Activated naive CD4-positive, alpha-beta T cell treated with anti-CD3 and anti-CD28 coated beads, Interleukin-2, amount 10 ng/mL, durations not matched to agents 7 days and 5 days (primary cell): Measurements from ENCODE around the gene SRR.

Experiments
- CTCF ChIA-PET: fragments of 350-600 bp; sonication (Branson Sonifier 250); formaldehyde crosslinking; loops from one replicate; lab custom pipeline; 2021; ENCODE audit warnings: antibody characterized with exemption; lab: Charles Lee
- DNase-seq: peaks from one replicate; pipeline ENCODE4 v3.0.0-alpha.2; 2020
- H3K27ac Mint-ChIP-seq: one replicate; pipeline ENCODE4 v1.8.0; 2021; ENCODE audit warnings: mild to moderate bottlenecking, moderate library complexity, mixed read lengths
- H3K27me3 Mint-ChIP-seq: one replicate; pipeline ENCODE4 v1.8.0; 2021; ENCODE audit warnings: mild to moderate bottlenecking, mixed read lengths
- H3K36me3 Mint-ChIP-seq: one replicate; pipeline ENCODE4 v1.8.0; 2021; ENCODE audit warnings: mixed read lengths
- H3K4me1 Mint-ChIP-seq: one replicate; pipeline ENCODE4 v1.8.0; 2021; ENCODE audit warnings: mixed read lengths
- H3K4me3 Mint-ChIP-seq: one replicate; pipeline ENCODE4 v1.8.0; 2021; ENCODE audit warnings: mild to moderate bottlenecking, moderate library complexity, mixed read lengths
- H3K9me3 Mint-ChIP-seq: one replicate; pipeline ENCODE4 v1.8.0; 2021; ENCODE audit warnings: mixed read lengths

Gene SRR

GRCh38 chr17:2274414-2274813 lies 29.3 kb upstream of the SRR start:
- no peak overlapping the region for H3K4me3 Mint-ChIP-seq
- DNase-seq: no peak

GRCh38 chr17:2275722-2276121 lies 28.0 kb upstream of the SRR start:
- Mint-ChIP-seq H3K9me3 (no peaks in the 10 kb centered on the region), H3K4me1 (peaks cover 83% of the 10 kb centered on the region), H3K27ac (peak overlapping the region; percentile 85), H3K27me3 (no peaks in the 10 kb centered on the region), H3K4me3 (peak overlapping the region; percentile 21), H3K36me3 (peaks cover 61% of the 10 kb centered on the region)
- peak; percentile 55 for DNase-seq
- CTCF ChIA-PET: interaction anchor here (0.9 to 2.0 kb wide), 7 partner anchors 9 to 221 kb away, joined by 3 to 8 read pairs (median 4); partner anchors contain the start of gene HIC1

More at GRCh38 chr17:2274414-2274813, 29.3 kb upstream of the SRR start:
- Mint-ChIP-seq H3K4me1 (peaks cover 85% of the 10 kb centered on the region), H3K27me3 (no peaks in the 10 kb centered on the region), H3K9me3 (no peaks in the 10 kb centered on the region), H3K27ac (no peak overlapping the region), H3K36me3 (peaks cover 64% of the 10 kb centered on the region)
- CTCF ChIA-PET: no interaction called here

- Mint-ChIP-seq H3K9me3 (no peaks in the 10 kb centered on the region), H3K4me1 (peaks cover 85% of the 10 kb centered on the region), H3K4me3 (no peak overlapping the region), H3K27ac (no peak overlapping the region), H3K27me3 (no peaks in the 10 kb centered on the region), H3K36me3 (peaks cover 65% of the 10 kb centered on the region)
- DNase-seq: no peak
- CTCF ChIA-PET: interaction anchor here (1.9 to 2.0 kb wide), 2 partner anchors 13 to 220 kb away, joined by 5 to 8 read pairs; no protein-coding TSS in a partner anchor
Measured at GRCh38 chr17:2277429-2278170, 26.1 kb upstream of the SRR start.

DNA sequence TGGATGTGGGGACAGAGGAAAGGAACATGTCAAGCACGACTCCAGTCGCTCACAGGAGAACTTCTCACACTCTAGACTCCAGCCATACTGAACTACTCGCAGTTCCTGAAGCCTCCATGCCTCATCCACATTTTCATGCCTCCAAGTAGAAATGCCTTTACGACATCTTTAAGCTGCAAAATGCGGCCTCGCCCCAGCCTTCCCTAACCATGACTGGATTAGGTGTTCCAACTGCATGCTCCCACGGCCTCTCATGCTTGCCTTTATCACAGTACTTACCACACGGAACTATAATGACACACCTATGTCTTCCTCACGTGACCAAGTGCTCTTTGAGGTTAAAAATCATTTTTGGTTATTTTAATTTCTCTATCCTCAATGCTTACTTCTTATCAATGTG lies 24.0 kb upstream of the SRR start:
- DNase-seq: no peak
- peak overlapping the region; percentile 85 for H3K27ac Mint-ChIP-seq
- H3K36me3 Mint-ChIP-seq: peaks cover 62% of the 10 kb centered on the region
- H3K27me3 Mint-ChIP-seq: no peaks in the 10 kb centered on the region
- H3K9me3 Mint-ChIP-seq: no peaks in the 10 kb centered on the region
- CTCF ChIA-PET: interaction anchor here (1.2 to 7.5 kb wide), 6 partner anchors 13 to 224 kb away, joined by 3 to 86 read pairs (median 7); partner anchors contain the start of gene HIC1
- H3K4me1 Mint-ChIP-seq: peaks cover 75% of the 10 kb centered on the region
- H3K4me3 Mint-ChIP-seq: no peak overlapping the region

- Mint-ChIP-seq H3K9me3 (no peaks in the 10 kb centered on the region), H3K4me1 (peaks cover 53% of the 10 kb centered on the region), H3K27me3 (no peaks in the 10 kb centered on the region), H3K4me3 (no peak overlapping the region), H3K27ac (peak overlapping the region; percentile 75), H3K36me3 (peaks cover 58% of the 10 kb centered on the region)
- no peak for DNase-seq
- CTCF ChIA-PET: interaction anchor here (1.0 to 7.5 kb wide), 15 partner anchors 30 to 373 kb away, joined by 3 to 86 read pairs (median 5); partner anchors contain the start of gene HIC1
Measured at GRCh38 chr17:2282297-2282873, 21.4 kb upstream of the SRR start.

DNA sequence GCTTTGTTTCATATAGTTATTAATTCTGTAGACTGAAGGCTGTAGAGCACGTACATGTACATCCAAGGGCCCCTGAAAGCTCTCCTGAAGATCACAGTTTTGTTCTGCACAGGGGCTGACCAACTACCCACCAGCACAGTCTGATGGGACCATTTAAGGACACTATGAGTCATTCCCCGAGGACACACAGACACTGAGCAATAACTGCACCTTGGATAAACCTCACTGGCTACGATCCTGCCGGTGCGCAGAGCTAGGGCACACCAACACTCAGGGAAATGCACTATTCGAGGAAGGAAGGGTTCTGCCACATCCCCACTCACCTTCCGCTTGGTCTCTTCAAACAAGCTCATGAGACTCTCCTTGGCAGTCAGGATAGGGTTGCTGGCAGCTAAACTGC lies 20.4 kb upstream of the SRR start:
- Mint-ChIP-seq H3K36me3 (peaks cover 64% of the 10 kb centered on the region), H3K4me3 (no peak overlapping the region), H3K4me1 (peaks cover 48% of the 10 kb centered on the region), H3K27ac (no peak overlapping the region), H3K9me3 (no peaks in the 10 kb centered on the region), H3K27me3 (no peaks in the 10 kb centered on the region)
- CTCF ChIA-PET: interaction anchor here (1.0 to 7.5 kb wide), 13 partner anchors 31 to 374 kb away, joined by 3 to 86 read pairs (median 6); partner anchors contain the start of gene HIC1
- no peak for DNase-seq

- H3K36me3 Mint-ChIP-seq: peaks cover 56% of the 10 kb centered on the region
- CTCF ChIA-PET: no interaction called here
Measured at GRCh38 chr17:2289878-2290478, 13.8 kb upstream of the SRR start.

GRCh38 chr17:2292100-2292499 lies 11.7 kb upstream of the SRR start:
- no peak overlapping the region for H3K4me3 Mint-ChIP-seq
- H3K9me3 Mint-ChIP-seq: no peaks in the 10 kb centered on the region
- H3K27me3 Mint-ChIP-seq: no peaks in the 10 kb centered on the region
- no peak for DNase-seq
- H3K4me1 Mint-ChIP-seq: peaks cover 20% of the 10 kb centered on the region
- CTCF ChIA-PET: interaction anchor here (0.7 kb wide), 1 partner anchor 24 kb away, joined by 3 read pairs; no protein-coding TSS in a partner anchor
- H3K36me3 Mint-ChIP-seq: peaks cover 61% of the 10 kb centered on the region
- H3K27ac Mint-ChIP-seq: no peak overlapping the region

More at GRCh38 chr17:2289878-2290478, 13.8 kb upstream of the SRR start:
- Mint-ChIP-seq H3K4me1 (peaks cover 5% of the 10 kb centered on the region), H3K4me3 (no peak overlapping the region), H3K27me3 (no peaks in the 10 kb centered on the region), H3K9me3 (no peaks in the 10 kb centered on the region), H3K27ac (peak overlapping the region; percentile 56)
- DNase-seq: no peak

GRCh38 chr17:2295575-2295974 lies 8.2 kb upstream of the SRR start:
- Mint-ChIP-seq H3K27ac (no peak overlapping the region), H3K36me3 (peaks cover 67% of the 10 kb centered on the region)

GRCh38 chr17:2297023-2297422 lies 6.7 kb upstream of the SRR start:
- Mint-ChIP-seq H3K9me3 (no peaks in the 10 kb centered on the region), H3K27me3 (no peaks in the 10 kb centered on the region), H3K4me1 (peaks cover 58% of the 10 kb centered on the region), H3K4me3 (no peak overlapping the region), H3K27ac (no peak overlapping the region), H3K36me3 (peaks cover 61% of the 10 kb centered on the region)
- DNase-seq: no peak
- CTCF ChIA-PET: interaction anchor here (1.2 kb wide), 1 partner anchor 241 kb away, joined by 3 read pairs; no protein-coding TSS in a partner anchor

More at GRCh38 chr17:2295575-2295974, 8.2 kb upstream of the SRR start:
- Mint-ChIP-seq H3K9me3 (no peaks in the 10 kb centered on the region), H3K4me3 (no peak overlapping the region), H3K4me1 (peaks cover 44% of the 10 kb centered on the region), H3K27me3 (no peaks in the 10 kb centered on the region)
- no peak for DNase-seq
- CTCF ChIA-PET: interaction anchor here (1.0 kb wide), 1 partner anchor 238 kb away, joined by 4 read pairs; no protein-coding TSS in a partner anchor

DNA sequence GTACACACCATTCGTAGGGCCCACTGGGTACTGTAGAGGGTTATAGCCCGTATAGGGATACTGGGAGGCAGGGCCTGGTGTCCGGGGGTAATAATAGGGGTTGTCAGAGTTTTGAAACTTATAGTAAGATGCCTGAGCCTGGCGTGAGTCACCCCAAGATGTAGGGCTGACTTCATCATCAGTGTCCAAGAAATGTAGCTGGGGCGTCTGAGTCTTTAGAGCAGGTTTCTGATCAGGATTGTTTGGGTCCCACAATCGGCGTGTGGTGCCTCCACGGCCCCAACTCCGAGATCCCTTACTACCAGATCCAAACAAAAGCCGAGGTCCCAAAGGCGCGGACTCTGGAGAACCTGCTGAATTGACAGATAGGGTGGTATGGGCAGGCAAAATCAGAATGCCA lies 4.6 kb upstream of the SRR start:
- no peak overlapping the region for H3K4me3 Mint-ChIP-seq
- H3K4me1 Mint-ChIP-seq: peaks cover 64% of the 10 kb centered on the region
- no peak for DNase-seq
- H3K9me3 Mint-ChIP-seq: no peaks in the 10 kb centered on the region
- H3K27ac Mint-ChIP-seq: no peak overlapping the region
- peaks cover 53% of the 10 kb centered on the region for H3K36me3 Mint-ChIP-seq
- H3K27me3 Mint-ChIP-seq: no peaks in the 10 kb centered on the region
- CTCF ChIA-PET: no interaction called here

GRCh38 chr17:2299756-2300155 lies 4.0 kb upstream of the SRR start:
- no peaks in the 10 kb centered on the region for H3K9me3 Mint-ChIP-seq
- peaks cover 49% of the 10 kb centered on the region for H3K36me3 Mint-ChIP-seq
- no peak for DNase-seq
- no peaks in the 10 kb centered on the region for H3K27me3 Mint-ChIP-seq
- no peak overlapping the region for H3K27ac Mint-ChIP-seq
- CTCF ChIA-PET: no interaction called here
- peaks cover 65% of the 10 kb centered on the region for H3K4me1 Mint-ChIP-seq
- H3K4me3 Mint-ChIP-seq: no peak overlapping the region

- H3K4me1 Mint-ChIP-seq: peaks cover 59% of the 10 kb centered on the region
- H3K36me3 Mint-ChIP-seq: peaks cover 42% of the 10 kb centered on the region
- no peak for DNase-seq
- peak overlapping the region; percentile 91 for H3K27ac Mint-ChIP-seq
- H3K9me3 Mint-ChIP-seq: no peaks in the 10 kb centered on the region
- CTCF ChIA-PET: interaction anchor here (1.2 to 1.7 kb wide), 3 partner anchors 18 to 248 kb away, joined by 3 to 5 read pairs (median 3); partner anchors contain the start of gene HIC1
- no peaks in the 10 kb centered on the region for H3K27me3 Mint-ChIP-seq
- H3K4me3 Mint-ChIP-seq: peak overlapping the region; percentile 95
Measured at GRCh38 chr17:2302778-2303203, 959 bp upstream of the SRR start.

DNA sequence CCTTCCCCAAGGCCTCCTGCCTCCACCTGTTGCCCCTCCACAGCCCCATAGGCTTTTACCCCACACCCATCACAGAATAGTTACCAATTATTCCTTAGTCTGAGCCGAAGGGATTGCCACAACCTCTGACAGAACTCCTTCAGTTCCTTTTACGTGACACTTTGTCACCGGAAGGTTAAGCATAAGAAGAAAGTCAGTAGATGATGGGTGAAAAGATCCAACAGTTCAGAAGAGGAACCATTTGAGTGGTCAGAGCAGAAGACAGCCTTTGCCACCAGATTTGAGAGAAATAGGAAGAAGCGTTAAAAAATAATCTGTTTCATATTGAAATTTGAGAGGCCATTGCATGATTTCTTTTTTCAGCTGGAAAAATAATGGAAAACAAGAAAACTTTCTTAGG lies 1.2 kb downstream of the SRR start:
- peaks cover 53% of the 10 kb centered on the region for H3K4me1 Mint-ChIP-seq
- no peak for DNase-seq
- peaks cover 34% of the 10 kb centered on the region for H3K36me3 Mint-ChIP-seq
- CTCF ChIA-PET: no interaction called here
- H3K27me3 Mint-ChIP-seq: no peaks in the 10 kb centered on the region
- peak overlapping the region; percentile 62 for H3K4me3 Mint-ChIP-seq
- no peak overlapping the region for H3K27ac Mint-ChIP-seq
- no peaks in the 10 kb centered on the region for H3K9me3 Mint-ChIP-seq
